Measurements from ENCODE around the gene RNF183.
"Not testable (repeated sequence)": the region's sequence is repeated elsewhere in the genome, so short reads cannot be mapped to it uniquely, and the experiment has no call there.

The RNF183 gene

GRCh38 chr9:113269871-113270270 is 33.3 kb downstream of the RNF183 start:
- DNase-seq: no peak

GRCh38 chr9:113269355-113269754 is 33.8 kb downstream of the RNF183 start:
- no peak for DNase-seq

GRCh38 chr9:113267911-113268566 is 35.1 kb downstream of the RNF183 start:
- DNase-seq: no peak

- no peak for DNase-seq
Observed at GRCh38 chr9:113266174-113266573, 37.0 kb downstream of the RNF183 start.

GRCh38 chr9:113261917-113262671 is 41.1 kb downstream of the RNF183 start:
- DNase-seq: no peak

GRCh38 chr9:113258282-113258681 is 44.9 kb downstream of the RNF183 start:
- no peak for DNase-seq

GRCh38 chr9:113257863-113258262 is 45.3 kb downstream of the RNF183 start:
- DNase-seq: no peak

GRCh38 chr9:113255438-113255837 is 47.7 kb downstream of the RNF183 start:
- no peak for DNase-seq

GRCh38 chr9:113254991-113255390 is 48.2 kb downstream of the RNF183 start:
- no peak for DNase-seq

GRCh38 chr9:113250807-113251206 is 52.4 kb downstream of the RNF183 start:
- no peak for DNase-seq

GRCh38 chr9:113249661-113250060 is 53.5 kb downstream of the RNF183 start:
- DNase-seq: not testable (repeated sequence)

- DNase-seq: no peak
Observed at GRCh38 chr9:113247640-113248039, 55.5 kb downstream of the RNF183 start.
